IPS-18c (cell line): Measurements from ENCODE around the gene WWOX.

Source experiments
- H3K4me3 ChIP-seq: 2 replicates; pipeline ENCODE4 v1.7.0; 2013; ENCODE audit warnings: low read depth, mild to moderate bottlenecking, low read length, moderate library complexity; ENCODE audit not compliant: insufficient read depth
- H3K9me3 ChIP-seq: one replicate; pipeline ENCODE4 v1.6.1; 2013; ENCODE audit warnings: mild to moderate bottlenecking, low read length, moderate library complexity; ENCODE audit not compliant: control insufficient read depth, insufficient read depth

WWOX gene

GRCh38 chr16:78484509-78485058 is 385.1 kb downstream of the WWOX start:
- Histone ChIP-seq H3K9me3 (peaks cover 4% of the 10 kb centered on the region), H3K4me3 (no peak overlapping the region)

- H3K9me3 ChIP-seq, result peaks cover 4% of the 10 kb centered on the region
- H3K4me3 ChIP-seq, result no peak overlapping the region
Measured at GRCh38 chr16:78485188-78485916, 385.9 kb downstream of the WWOX start.

GRCh38 chr16:78485917-78486257 is 386.4 kb downstream of the WWOX start:
- Histone ChIP-seq H3K9me3 (peaks cover 4% of the 10 kb centered on the region), H3K4me3 (no peak overlapping the region)

- no peak overlapping the region for H3K4me3 ChIP-seq
- H3K9me3 ChIP-seq, result peaks cover 4% of the 10 kb centered on the region
Measured at GRCh38 chr16:78487471-78487870, 388.0 kb downstream of the WWOX start.

GRCh38 chr16:78489072-78489471 is 389.6 kb downstream of the WWOX start:
- Histone ChIP-seq H3K4me3 (no peak overlapping the region), H3K9me3 (peaks cover 4% of the 10 kb centered on the region)

- Histone ChIP-seq H3K4me3 (no peak overlapping the region), H3K9me3 (peaks cover 4% of the 10 kb centered on the region)
Measured at GRCh38 chr16:78489631-78490030, 390.2 kb downstream of the WWOX start.

GRCh38 chr16:78490431-78490830 is 391.0 kb downstream of the WWOX start:
- Histone ChIP-seq H3K4me3 (no peak overlapping the region), H3K9me3 (peaks cover 4% of the 10 kb centered on the region)

- Histone ChIP-seq H3K4me3 (no peak overlapping the region), H3K9me3 (peaks cover 4% of the 10 kb centered on the region)
Measured at GRCh38 chr16:78490847-78491246, 391.4 kb downstream of the WWOX start.

GRCh38 chr16:78493573-78493972 is 394.1 kb downstream of the WWOX start:
- Histone ChIP-seq H3K9me3 (no peaks in the 10 kb centered on the region), H3K4me3 (no peak overlapping the region)

- no peaks in the 10 kb centered on the region for H3K9me3 ChIP-seq
- no peak overlapping the region for H3K4me3 ChIP-seq
Measured at GRCh38 chr16:78494105-78494504, 394.7 kb downstream of the WWOX start.

- no peak overlapping the region for H3K4me3 ChIP-seq
- no peaks in the 10 kb centered on the region for H3K9me3 ChIP-seq
Measured at GRCh38 chr16:78494674-78495073, 395.2 kb downstream of the WWOX start.

- Histone ChIP-seq H3K4me3 (no peak overlapping the region), H3K9me3 (no peaks in the 10 kb centered on the region)
Measured at GRCh38 chr16:78496189-78496588, 396.7 kb downstream of the WWOX start.

GRCh38 chr16:78499399-78499798 is 399.9 kb downstream of the WWOX start:
- no peak overlapping the region for H3K4me3 ChIP-seq

GRCh38 chr16:78500659-78501270 is 401.3 kb downstream of the WWOX start:
- Histone ChIP-seq H3K9me3 (no peaks in the 10 kb centered on the region), H3K4me3 (no peak overlapping the region)

More at GRCh38 chr16:78499399-78499798, 399.9 kb downstream of the WWOX start:
- H3K9me3 ChIP-seq, result no peaks in the 10 kb centered on the region

- Histone ChIP-seq H3K4me3 (no peak overlapping the region), H3K9me3 (no peaks in the 10 kb centered on the region)
Measured at GRCh38 chr16:78501744-78502143, 402.3 kb downstream of the WWOX start.

- Histone ChIP-seq H3K4me3 (no peak overlapping the region), H3K9me3 (no peaks in the 10 kb centered on the region)
Measured at GRCh38 chr16:78502812-78503350, 403.4 kb downstream of the WWOX start.

- Histone ChIP-seq H3K9me3 (no peaks in the 10 kb centered on the region), H3K4me3 (no peak overlapping the region)
Measured at GRCh38 chr16:78503602-78504001, 404.1 kb downstream of the WWOX start.

GRCh38 chr16:78504401-78504851 is 405.0 kb downstream of the WWOX start:
- no peaks in the 10 kb centered on the region for H3K9me3 ChIP-seq
- H3K4me3 ChIP-seq, result no peak overlapping the region
